ENCODE data around the gene ZC3H15.

DNA sequence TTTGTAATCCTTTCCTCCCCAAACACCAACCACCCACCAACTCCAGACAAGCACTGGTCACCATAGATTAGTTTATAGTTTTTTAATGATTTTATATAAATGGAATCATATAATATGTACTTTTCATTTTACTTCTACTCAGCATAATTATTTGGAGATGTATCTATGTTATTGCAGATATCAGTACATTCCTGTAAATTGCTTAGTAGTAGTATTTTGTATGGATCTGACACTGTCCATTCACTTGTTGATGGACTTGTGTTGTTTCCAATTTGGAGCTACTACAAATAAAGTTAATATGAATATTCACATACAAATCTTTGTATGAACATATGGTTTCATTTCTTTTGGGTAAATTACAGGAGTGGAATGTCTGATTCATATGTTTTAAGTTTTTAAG lies 31.0 kb downstream of the ZC3H15 start:
- TF ChIP-seq, protein P1, sequence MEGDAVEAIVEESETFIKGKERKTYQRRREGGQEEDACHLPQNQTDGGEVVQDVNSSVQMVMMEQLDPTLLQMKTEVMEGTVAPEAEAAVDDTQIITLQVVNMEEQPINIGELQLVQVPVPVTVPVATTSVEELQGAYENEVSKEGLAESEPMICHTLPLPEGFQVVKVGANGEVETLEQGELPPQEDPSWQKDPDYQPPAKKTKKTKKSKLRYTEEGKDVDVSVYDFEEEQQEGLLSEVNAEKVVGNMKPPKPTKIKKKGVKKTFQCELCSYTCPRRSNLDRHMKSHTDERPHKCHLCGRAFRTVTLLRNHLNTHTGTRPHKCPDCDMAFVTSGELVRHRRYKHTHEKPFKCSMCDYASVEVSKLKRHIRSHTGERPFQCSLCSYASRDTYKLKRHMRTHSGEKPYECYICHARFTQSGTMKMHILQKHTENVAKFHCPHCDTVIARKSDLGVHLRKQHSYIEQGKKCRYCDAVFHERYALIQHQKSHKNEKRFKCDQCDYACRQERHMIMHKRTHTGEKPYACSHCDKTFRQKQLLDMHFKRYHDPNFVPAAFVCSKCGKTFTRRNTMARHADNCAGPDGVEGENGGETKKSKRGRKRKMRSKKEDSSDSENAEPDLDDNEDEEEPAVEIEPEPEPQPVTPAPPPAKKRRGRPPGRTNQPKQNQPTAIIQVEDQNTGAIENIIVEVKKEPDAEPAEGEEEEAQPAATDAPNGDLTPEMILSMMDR (conservative IDR thresholded peaks at IDR 0.05; ENCODE audit: low read length): no peak
- TF ChIP-seq EZH2phosphoT487 (IDR thresholded peaks at IDR 0.05; ENCODE audit: borderline replicate concordance): no peak

Measured in Loucy (cell line).